ENCODE data around the gene HBEGF.

Gene HBEGF

GRCh38 chr5:140356853-140357725 lies 10.7 kb upstream of the HBEGF start:
- POLR2A ChIA-PET, result no interaction called here
- H3K4me3 ChIP-seq (ENCODE audit: control insufficient read depth in 1 of 7, extremely low read depth in 1 of 7, insufficient read depth in 4 of 7, low read depth in 2 of 7, low read length in 6 of 7), result no peak overlapping the region
- H3K27ac ChIP-seq (ENCODE audit: insufficient read depth in 1 of 2, low read depth in 1 of 2, low read length in 2 of 2, poor library complexity in 1 of 2, severe bottlenecking in 2 of 2), result no peak overlapping the region

DNA sequence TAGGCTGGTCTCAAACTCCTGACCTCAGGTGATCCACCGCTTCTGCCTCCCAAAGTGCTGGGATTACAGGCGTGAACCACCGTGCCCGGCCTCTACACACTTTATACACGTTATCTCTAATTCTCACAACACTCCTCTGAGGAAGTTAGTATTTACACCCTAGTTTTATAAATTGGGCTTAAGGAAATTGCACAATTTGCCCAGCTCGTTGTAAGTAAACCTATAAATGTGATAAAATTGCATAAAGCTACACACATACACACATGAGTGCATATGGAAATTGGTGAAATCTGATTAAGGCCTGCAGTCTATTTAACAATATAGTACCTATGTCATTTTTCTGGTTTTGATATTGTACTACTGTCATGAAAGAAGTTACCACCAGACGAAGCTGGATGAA lies 9.1 kb upstream of the HBEGF start:
- ChIA-PET POLR2A (interaction anchor here (0.8 kb wide), 1 partner anchor 110 kb away, joined by 4 read pairs; no protein-coding TSS in a partner anchor), CTCF (interaction anchor here (0.8 to 16.8 kb wide), 11 partner anchors 8 to 192 kb away, joined by 3 to 552 read pairs (median 3); partner anchors contain the start of genes EIF4EBP3 and HBEGF)
- H3K36me3 ChIP-seq (ENCODE audit: control insufficient read depth in 4 of 4, insufficient read depth in 4 of 4, low read length in 3 of 4), result no peaks in the 10 kb centered on the region
- peaks cover 0 to 3% (median 0%) of the 10 kb centered on the region in 5 experiments for H3K27me3 ChIP-seq (replicated peaks in 2 of 5; ENCODE audit: control insufficient read depth in 4 of 5, insufficient read depth in 5 of 5, low read length in 4 of 5)
- H3K27ac ChIP-seq (ENCODE audit: insufficient read depth in 1 of 2, low read depth in 1 of 2, low read length in 2 of 2, poor library complexity in 1 of 2, severe bottlenecking in 2 of 2), result no peak overlapping the region
- H3K9me3 ChIP-seq (ENCODE audit: control extremely low read depth in 1 of 5, control insufficient read depth in 4 of 5, insufficient read depth in 2 of 5, low read depth in 1 of 5, low read length in 4 of 5), result no peaks in the 10 kb centered on the region
- no peak for DNase-seq
- H3K4me3 ChIP-seq (ENCODE audit: control insufficient read depth in 1 of 7, extremely low read depth in 1 of 7, insufficient read depth in 4 of 7, low read depth in 2 of 7, low read length in 6 of 7), result no peak overlapping the region
- peaks cover 0 to 8% (median 3%) of the 10 kb centered on the region in 4 experiments for H3K4me1 ChIP-seq (ENCODE audit: control extremely low read depth in 1 of 4, control insufficient read depth in 4 of 4, insufficient read depth in 4 of 4, low read length in 3 of 4)
- no CpG with 5 or more reads among the region's 7 CpGs for WGBS (ENCODE audit: insufficient coverage)

More at GRCh38 chr5:140356853-140357725, 10.7 kb upstream of the HBEGF start:
- 25% methylated on average over 4 of the region's 10 CpGs for WGBS (ENCODE audit: insufficient coverage)
- DNase-seq, result no peak
- no peaks in the 10 kb centered on the region for H3K9me3 ChIP-seq (ENCODE audit: control extremely low read depth in 1 of 5, control insufficient read depth in 4 of 5, insufficient read depth in 2 of 5, low read depth in 1 of 5, low read length in 4 of 5)
- peaks cover 0 to 3% (median 0%) of the 10 kb centered on the region in 5 experiments for H3K27me3 ChIP-seq (replicated peaks in 2 of 5; ENCODE audit: control insufficient read depth in 4 of 5, insufficient read depth in 5 of 5, low read length in 4 of 5)
- peaks cover 0 to 6% (median 3%) of the 10 kb centered on the region in 4 experiments for H3K4me1 ChIP-seq (ENCODE audit: control extremely low read depth in 1 of 4, control insufficient read depth in 4 of 4, insufficient read depth in 4 of 4, low read length in 3 of 4)
- CTCF ChIA-PET, result interaction anchor here (1.4 to 16.8 kb wide), 3 partner anchors 20 to 190 kb away, joined by 3 to 552 read pairs (median 204); partner anchors contain the start of genes EIF4EBP3 and HBEGF
- H3K36me3 ChIP-seq (ENCODE audit: control insufficient read depth in 4 of 4, insufficient read depth in 4 of 4, low read length in 3 of 4), result no peaks in the 10 kb centered on the region

- CTCF ChIA-PET, result interaction anchor here (0.6 to 16.8 kb wide), 23 partner anchors 9 to 165 kb away, joined by 3 to 552 read pairs (median 4); partner anchors contain the start of genes HBEGF, PFDN1 and SLC4A9
- Histone ChIP-seq H3K36me3 (ENCODE audit: control insufficient read depth in 4 of 4, insufficient read depth in 4 of 4, low read length in 3 of 4) (no peaks in the 10 kb centered on the region), H3K4me3 (ENCODE audit: control insufficient read depth in 1 of 7, extremely low read depth in 1 of 7, insufficient read depth in 4 of 7, low read depth in 2 of 7, low read length in 6 of 7) (no peak overlapping the region), H3K4me1 (ENCODE audit: control extremely low read depth in 1 of 4, control insufficient read depth in 4 of 4, insufficient read depth in 4 of 4, low read length in 3 of 4) (peaks cover 2 to 14% (median 11%) of the 10 kb centered on the region in 4 experiments), H3K9me3 (ENCODE audit: control extremely low read depth in 1 of 5, control insufficient read depth in 4 of 5, insufficient read depth in 2 of 5, low read depth in 1 of 5, low read length in 4 of 5) (no peaks in the 10 kb centered on the region), H3K27me3 (replicated peaks in 2 of 5; ENCODE audit: control insufficient read depth in 4 of 5, insufficient read depth in 5 of 5, low read length in 4 of 5) (no peaks in the 10 kb centered on the region), H3K27ac (ENCODE audit: insufficient read depth in 1 of 2, low read depth in 1 of 2, low read length in 2 of 2, poor library complexity in 1 of 2, severe bottlenecking in 2 of 2) (no peak overlapping the region)
- peak; percentile 70 to 85 (median 76) for DNase-seq
- POLR2A ChIA-PET, result interaction anchor here (0.7 kb wide), 1 partner anchor 131 kb away, joined by 3 read pairs; no protein-coding TSS in a partner anchor
- WGBS (ENCODE audit: insufficient coverage), result 9% methylated on average over 4 of the region's 5 CpGs
Measured at GRCh38 chr5:140351609-140352334, 5.4 kb upstream of the HBEGF start.

DNA sequence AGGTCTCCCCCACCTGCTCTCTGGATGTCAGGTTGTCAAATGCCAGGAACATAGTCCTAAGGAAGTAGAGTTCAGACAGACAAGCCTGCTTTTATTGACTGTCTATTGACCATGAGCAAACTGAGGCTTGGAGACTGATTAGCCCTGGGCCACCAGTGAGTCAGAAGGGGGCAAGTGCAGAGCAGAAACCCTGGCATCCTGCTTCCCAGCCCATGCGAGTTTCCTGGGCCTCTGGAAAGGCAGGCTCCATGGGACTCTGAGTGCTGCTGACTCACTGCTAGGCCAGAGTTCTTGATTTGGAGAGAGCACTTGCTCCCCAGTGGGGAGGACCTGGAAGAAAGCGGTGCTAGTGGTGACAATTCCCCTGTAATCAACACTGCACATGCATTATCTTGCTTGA lies 2.8 kb upstream of the HBEGF start:
- Histone ChIP-seq H3K27me3 (replicated peaks in 2 of 5; ENCODE audit: control insufficient read depth in 4 of 5, insufficient read depth in 5 of 5, low read length in 4 of 5) (peaks cover 0 to 13% (median 6%) of the 10 kb centered on the region in 5 experiments), H3K4me1 (ENCODE audit: control extremely low read depth in 1 of 4, control insufficient read depth in 4 of 4, insufficient read depth in 4 of 4, low read length in 3 of 4) (peaks cover 2 to 35% (median 20%) of the 10 kb centered on the region in 4 experiments), H3K9me3 (ENCODE audit: control extremely low read depth in 1 of 5, control insufficient read depth in 4 of 5, insufficient read depth in 2 of 5, low read depth in 1 of 5, low read length in 4 of 5) (no peaks in the 10 kb centered on the region), H3K4me3 (ENCODE audit: control insufficient read depth in 1 of 7, extremely low read depth in 1 of 7, insufficient read depth in 4 of 7, low read depth in 2 of 7, low read length in 6 of 7) (no peak overlapping the region), H3K27ac (ENCODE audit: insufficient read depth in 1 of 2, low read depth in 1 of 2, low read length in 2 of 2, poor library complexity in 1 of 2, severe bottlenecking in 2 of 2) (no peak overlapping the region), H3K36me3 (ENCODE audit: control insufficient read depth in 4 of 4, insufficient read depth in 4 of 4, low read length in 3 of 4) (no peaks in the 10 kb centered on the region)
- DNase-seq, result no peak
- CTCF ChIA-PET, result interaction anchor here (0.8 to 16.8 kb wide), 5 partner anchors 12 to 99 kb away, joined by 3 to 552 read pairs (median 4); partner anchors contain the start of gene HBEGF
- POLR2A ChIA-PET, result interaction anchor here (0.7 kb wide), 1 partner anchor 105 kb away, joined by 5 read pairs; no protein-coding TSS in a partner anchor
- WGBS (ENCODE audit: insufficient coverage), result 100% methylated on average over 2 of the region's 2 CpGs

DNA sequence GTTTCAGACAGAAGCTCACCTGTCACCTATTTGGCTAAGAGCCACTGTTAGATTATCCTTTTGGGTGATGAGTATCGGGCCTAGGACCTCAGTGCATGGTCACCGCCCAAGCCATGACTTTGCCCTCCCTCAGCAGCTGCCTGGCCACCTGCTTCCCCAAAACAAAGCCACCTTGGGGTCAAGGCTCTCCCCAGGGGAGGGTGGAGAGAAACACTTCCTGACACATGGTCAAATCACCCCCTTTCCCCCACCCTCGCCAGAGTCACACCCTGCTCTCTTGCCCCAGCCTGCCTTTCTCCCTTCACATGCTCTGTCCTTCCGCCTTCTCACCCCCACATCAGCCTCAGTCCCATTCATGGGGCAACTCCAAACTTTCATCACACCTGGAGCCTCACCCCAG lies 1.7 kb upstream of the HBEGF start:
- Histone ChIP-seq H3K27ac (ENCODE audit: insufficient read depth in 1 of 2, low read depth in 1 of 2, low read length in 2 of 2, poor library complexity in 1 of 2, severe bottlenecking in 2 of 2) (no peak overlapping the region), H3K9me3 (ENCODE audit: control extremely low read depth in 1 of 5, control insufficient read depth in 4 of 5, insufficient read depth in 2 of 5, low read depth in 1 of 5, low read length in 4 of 5) (no peaks in the 10 kb centered on the region), H3K4me1 (ENCODE audit: control extremely low read depth in 1 of 4, control insufficient read depth in 4 of 4, insufficient read depth in 4 of 4, low read length in 3 of 4) (peaks cover 8 to 45% (median 22%) of the 10 kb centered on the region in 4 experiments), H3K4me3 (ENCODE audit: control insufficient read depth in 1 of 7, extremely low read depth in 1 of 7, insufficient read depth in 4 of 7, low read depth in 2 of 7, low read length in 6 of 7) (no peak overlapping the region), H3K27me3 (replicated peaks in 2 of 5; ENCODE audit: control insufficient read depth in 4 of 5, insufficient read depth in 5 of 5, low read length in 4 of 5) (peaks cover 0 to 13% (median 6%) of the 10 kb centered on the region in 5 experiments), H3K36me3 (ENCODE audit: control insufficient read depth in 4 of 4, insufficient read depth in 4 of 4, low read length in 3 of 4) (no peaks in the 10 kb centered on the region)
- DNase-seq, result peak in 1 of 3 donors; percentile 28
- WGBS (ENCODE audit: insufficient coverage), result 83% methylated on average over 4 of the region's 4 CpGs
- POLR2A ChIA-PET, result no interaction called here
- CTCF ChIA-PET, result interaction anchor here (0.6 to 16.8 kb wide), 5 partner anchors 8 to 98 kb away, joined by 3 to 552 read pairs (median 3); partner anchors contain the start of gene HBEGF

DNA sequence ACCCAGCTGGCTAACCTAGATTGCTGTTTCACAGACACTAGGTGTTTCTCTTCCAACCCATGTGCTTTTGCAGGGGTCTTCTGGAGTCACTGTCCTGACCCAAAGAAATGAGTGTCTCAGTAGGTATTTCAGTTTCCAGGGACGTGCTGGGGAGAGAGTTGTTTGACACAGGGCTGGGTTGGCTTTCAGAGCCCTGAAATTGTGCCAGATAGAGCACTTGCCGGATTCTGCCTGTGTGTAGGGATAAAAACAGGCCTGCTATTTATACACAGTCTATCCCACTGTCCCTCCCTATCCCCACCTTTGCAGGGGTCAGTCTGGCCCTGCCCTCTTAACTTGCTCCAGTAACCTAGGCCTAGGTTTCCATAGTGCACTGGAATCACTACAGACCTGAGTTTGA lies 957 bp upstream of the HBEGF start:
- peaks cover 15 to 52% (median 28%) of the 10 kb centered on the region in 4 experiments for H3K4me1 ChIP-seq (ENCODE audit: control extremely low read depth in 1 of 4, control insufficient read depth in 4 of 4, insufficient read depth in 4 of 4, low read length in 3 of 4)
- peaks cover 0 to 13% (median 6%) of the 10 kb centered on the region in 5 experiments for H3K27me3 ChIP-seq (replicated peaks in 2 of 5; ENCODE audit: control insufficient read depth in 4 of 5, insufficient read depth in 5 of 5, low read length in 4 of 5)
- 100% methylated on average over 2 of the region's 2 CpGs for WGBS (ENCODE audit: insufficient coverage)
- H3K4me3 ChIP-seq (ENCODE audit: control insufficient read depth in 1 of 7, extremely low read depth in 1 of 7, insufficient read depth in 4 of 7, low read depth in 2 of 7, low read length in 6 of 7), result no peak overlapping the region
- CTCF ChIA-PET, result interaction anchor here (0.8 to 16.8 kb wide), 10 partner anchors 10 to 121 kb away, joined by 3 to 552 read pairs (median 4); partner anchors contain the start of gene HBEGF
- POLR2A ChIA-PET, result no interaction called here
- no peaks in the 10 kb centered on the region for H3K36me3 ChIP-seq (ENCODE audit: control insufficient read depth in 4 of 4, insufficient read depth in 4 of 4, low read length in 3 of 4)
- no peak for DNase-seq
- no peaks in the 10 kb centered on the region for H3K9me3 ChIP-seq (ENCODE audit: control extremely low read depth in 1 of 5, control insufficient read depth in 4 of 5, insufficient read depth in 2 of 5, low read depth in 1 of 5, low read length in 4 of 5)
- no peak overlapping the region for H3K27ac ChIP-seq (ENCODE audit: insufficient read depth in 1 of 2, low read depth in 1 of 2, low read length in 2 of 2, poor library complexity in 1 of 2, severe bottlenecking in 2 of 2)

All from common myeloid progenitor, CD34-positive (primary cell).